HepG2 (cell line): Measurements from ENCODE around the gene ARHGAP12. TPM values are rescaled to one million over a fixed set of nuclear protein-coding genes. Genes with fewer than 3 reads are reported as not detected.

Source experiments
- ATF7-NPFF ChIP-seq: sonication (generic); formaldehyde crosslinking; IDR thresholded peaks from 2 replicates; pipeline ENCODE4 v1.8.1; 2023; ENCODE audit warnings: mild to moderate bottlenecking, low read depth, missing genetic modification reagents, moderate library complexity
- CEBPB ChIP-seq: IDR thresholded peaks from 2 replicates; pipeline ENCODE4 v1.6.1; 2011; ENCODE audit warnings: low read depth, low read length, improper control_type of control experiment, borderline replicate concordance
- FOSL1 ChIP-seq: sonication (generic); formaldehyde crosslinking; IDR thresholded peaks from 2 replicates; pipeline ENCODE4 v1.9.0; 2021; ENCODE audit warnings: missing genetic modification reagents, borderline replicate concordance
- MAF1 ChIP-seq: sonication (generic); formaldehyde crosslinking; IDR thresholded peaks from 2 replicates; pipeline ENCODE4 v1.5.0; 2020; ENCODE audit warnings: missing genetic modification reagents, borderline replicate concordance
- NFIC ChIP-seq: IDR thresholded peaks from 2 replicates; pipeline ENCODE4 v1.6.1; 2012; ENCODE audit warnings: mild to moderate bottlenecking, low read length, inconsistent platforms
- NR2F6 ChIP-seq, 2 experiments: IDR thresholded peaks; 2 replicates each; pipeline ENCODE4 v1.6.1; 2016; ENCODE audit warnings: antibody characterized with exemption in 1 of 2, mild to moderate bottlenecking in 1 of 2
- RARA ChIP-seq: IDR thresholded peaks from 2 replicates; pipeline ENCODE4 v1.6.1; 2016; ENCODE audit warnings: missing genetic modification reagents, missing compliant biosample characterization
- RXRB ChIP-seq: IDR thresholded peaks from 2 replicates; pipeline ENCODE4 v1.6.1; 2016; ENCODE audit warnings: borderline replicate concordance, missing genetic modification reagents, missing compliant biosample characterization
- TBX3 ChIP-seq: fragments of 450-650 bp; IDR thresholded peaks from 2 replicates; pipeline ENCODE4 v1.6.1; 2017; ENCODE audit warnings: antibody characterized with exemption, mild to moderate bottlenecking, inconsistent platforms, borderline replicate concordance
- TCF7L2 ChIP-seq: IDR thresholded peaks from 2 replicates; pipeline ENCODE4 v1.6.1; 2011; ENCODE audit warnings: mild to moderate bottlenecking, low read depth, low read length, moderate library complexity
- ZNF33A ChIP-seq: sonication (generic); formaldehyde crosslinking; IDR thresholded peaks from 2 replicates; pipeline ENCODE4 v1.5.1; 2020; ENCODE audit warnings: missing genetic modification reagents, mild to moderate bottlenecking, moderate library complexity, borderline replicate concordance
- ZNF629 ChIP-seq: sonication (generic); formaldehyde crosslinking; conservative IDR thresholded peaks from 2 replicates; pipeline ENCODE4 v1.5.0; 2020; ENCODE audit warnings: missing genetic modification reagents
- polyA plus RNA-seq, 8 experiments: library from polyadenylated mRNA; depleted of rRNA in 3 of 8; stranded (reverse) in 7 of 8; unstranded in 1 of 8; fragments of >200 nt; fragmentation: Illumina TruSeq in 4 of 8; extraction: Trizol in 4 of 8; gene quantifications; 2 replicates each; pipeline versions ENCODE4 v1.2.1 to v1.2.3, GENCODE V29; 2011 to 2016; ENCODE audit warnings: low read depth in 4 of 8, missing spikeins in 1 of 8, mixed read lengths in 1 of 8; ENCODE audit not compliant: insufficient read depth in 1 of 8
- total RNA-seq, 5 experiments: library from RNA; depleted of rRNA; stranded (reverse); fragments of >200 nt; fragmentation: Illumina TruSeq; extraction: Trizol; gene quantifications; 2 replicates each; pipeline ENCODE4 v1.2.3, GENCODE V29; 2016; ENCODE audit warnings: low read depth in 1 of 5
- TF ChIP-seq, protein P1 (sequence below), 2 experiments: sonication (generic) in 1 of 2; formaldehyde crosslinking in 1 of 2; IDR thresholded peaks; 2 replicates each; pipeline versions ENCODE4 v1.6.1 to v1.9.0; 2014 to 2022; ENCODE audit warnings: antibody characterized with exemption in 1 of 2, borderline replicate concordance in 1 of 2, inconsistent platforms in 1 of 2, low read depth in 1 of 2, missing genetic modification reagents in 1 of 2
- TF ChIP-seq, protein P2 (sequence below): sonication (generic); formaldehyde crosslinking; conservative IDR thresholded peaks from 2 replicates; pipeline ENCODE4 v1.4.0; 2020; ENCODE audit warnings: missing genetic modification reagents

ARHGAP12 gene
- total and polyA plus RNA-seq, 2 of the 13 experiments (the other 11 are each of a cell fraction or from before 2014, with no cell fraction given) = 25.0 to 54.6 TPM

DNA sequence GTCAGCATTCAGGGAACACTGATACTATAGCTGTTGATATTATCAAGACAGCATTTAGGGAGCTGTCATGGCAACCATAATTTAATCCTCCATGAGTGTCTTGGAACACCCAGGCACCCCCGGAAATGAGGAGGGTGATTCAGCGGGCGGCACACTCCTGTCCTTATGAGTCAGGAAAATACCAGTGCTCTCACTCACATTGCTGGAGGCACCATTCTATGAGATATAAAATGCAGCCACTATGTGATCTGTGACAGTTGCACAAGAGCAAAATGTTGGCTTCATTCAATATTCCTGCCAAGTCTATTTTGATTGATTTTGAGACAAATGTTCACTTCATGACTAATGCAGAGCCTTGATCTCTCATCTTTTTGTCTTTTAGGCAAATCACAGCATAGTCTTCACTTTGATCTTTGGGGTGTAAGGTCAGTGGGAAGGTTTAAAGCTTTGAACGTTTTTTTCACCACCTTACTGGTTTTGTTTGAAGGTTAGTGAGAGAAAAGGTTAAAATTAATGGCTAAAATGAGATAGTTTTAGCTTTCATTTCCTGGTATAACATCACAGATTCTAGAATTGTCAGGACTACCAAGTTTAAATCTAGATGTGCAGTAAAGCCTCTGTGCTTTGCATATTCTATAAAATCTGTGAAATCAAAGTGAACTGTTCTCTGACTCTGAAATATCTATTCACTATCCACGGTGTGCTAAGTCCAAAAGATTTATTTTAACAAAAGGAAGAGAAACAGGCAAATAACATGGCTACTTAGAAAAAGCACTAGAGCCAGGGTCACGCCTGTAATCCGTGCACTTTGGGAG is 12.4 kb upstream of the ARHGAP12 start (continued):
- TF ChIP-seq, protein P1, sequence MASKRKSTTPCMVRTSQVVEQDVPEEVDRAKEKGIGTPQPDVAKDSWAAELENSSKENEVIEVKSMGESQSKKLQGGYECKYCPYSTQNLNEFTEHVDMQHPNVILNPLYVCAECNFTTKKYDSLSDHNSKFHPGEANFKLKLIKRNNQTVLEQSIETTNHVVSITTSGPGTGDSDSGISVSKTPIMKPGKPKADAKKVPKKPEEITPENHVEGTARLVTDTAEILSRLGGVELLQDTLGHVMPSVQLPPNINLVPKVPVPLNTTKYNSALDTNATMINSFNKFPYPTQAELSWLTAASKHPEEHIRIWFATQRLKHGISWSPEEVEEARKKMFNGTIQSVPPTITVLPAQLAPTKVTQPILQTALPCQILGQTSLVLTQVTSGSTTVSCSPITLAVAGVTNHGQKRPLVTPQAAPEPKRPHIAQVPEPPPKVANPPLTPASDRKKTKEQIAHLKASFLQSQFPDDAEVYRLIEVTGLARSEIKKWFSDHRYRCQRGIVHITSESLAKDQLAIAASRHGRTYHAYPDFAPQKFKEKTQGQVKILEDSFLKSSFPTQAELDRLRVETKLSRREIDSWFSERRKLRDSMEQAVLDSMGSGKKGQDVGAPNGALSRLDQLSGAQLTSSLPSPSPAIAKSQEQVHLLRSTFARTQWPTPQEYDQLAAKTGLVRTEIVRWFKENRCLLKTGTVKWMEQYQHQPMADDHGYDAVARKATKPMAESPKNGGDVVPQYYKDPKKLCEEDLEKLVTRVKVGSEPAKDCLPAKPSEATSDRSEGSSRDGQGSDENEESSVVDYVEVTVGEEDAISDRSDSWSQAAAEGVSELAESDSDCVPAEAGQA (IDR thresholded peaks at IDR 0.05; ENCODE audit: low read depth) = no peak
- TF ChIP-seq, protein P1 (CRISPR knock-in tag; IDR thresholded peaks at IDR 0.05; ENCODE audit: borderline replicate concordance) = peak; percentile 67; the same call in 1 of the 2 replicates
- TF ChIP-seq ZNF629 (CRISPR knock-in tag) = peak; percentile 32; the same call in 1 of the 2 replicates
- TF ChIP-seq NR2F6 (IDR thresholded peaks at IDR 0.05) = peak; percentile 94
- peak; percentile 91 for TF ChIP-seq NR2F6 (CRISPR knock-in tag; IDR thresholded peaks at IDR 0.05)
- no peak for TF ChIP-seq MAF1 (CRISPR knock-in tag)
- no peak for TF ChIP-seq ZNF33A (CRISPR knock-in tag)
- TF ChIP-seq FOSL1 (CRISPR knock-in tag) = peak; percentile 85
- peak; percentile 87 for TF ChIP-seq RARA (CRISPR knock-in tag)
- TF ChIP-seq TCF7L2 = peak; percentile 83
- 0 out of 2 replicates have a peak, but pooled peaks have one; percentile 8 for TF ChIP-seq ATF7-NPFF (CRISPR knock-in tag)
- TF ChIP-seq TBX3 = peak; percentile 87; the same call in 1 of the 2 replicates
- peak; percentile 91 for TF ChIP-seq RXRB (CRISPR knock-in tag)
- TF ChIP-seq, protein P2, sequence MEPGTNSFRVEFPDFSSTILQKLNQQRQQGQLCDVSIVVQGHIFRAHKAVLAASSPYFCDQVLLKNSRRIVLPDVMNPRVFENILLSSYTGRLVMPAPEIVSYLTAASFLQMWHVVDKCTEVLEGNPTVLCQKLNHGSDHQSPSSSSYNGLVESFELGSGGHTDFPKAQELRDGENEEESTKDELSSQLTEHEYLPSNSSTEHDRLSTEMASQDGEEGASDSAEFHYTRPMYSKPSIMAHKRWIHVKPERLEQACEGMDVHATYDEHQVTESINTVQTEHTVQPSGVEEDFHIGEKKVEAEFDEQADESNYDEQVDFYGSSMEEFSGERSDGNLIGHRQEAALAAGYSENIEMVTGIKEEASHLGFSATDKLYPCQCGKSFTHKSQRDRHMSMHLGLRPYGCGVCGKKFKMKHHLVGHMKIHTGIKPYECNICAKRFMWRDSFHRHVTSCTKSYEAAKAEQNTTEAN (CRISPR knock-in tag) = peak; percentile 91
- TF ChIP-seq NFIC = peak; percentile 87; the same call in 1 of the 2 replicates
- TF ChIP-seq CEBPB = peak; percentile 94
